Ishikawa (cell line): Measurements from ENCODE around the gene PEDS1.

Experiments used
- CEBPB ChIP-seq: IDR thresholded peaks from 2 replicates; pipeline ENCODE4 v1.6.1; 2012
- EP300 ChIP-seq: IDR thresholded peaks from 2 replicates; pipeline ENCODE4 v1.6.1; 2012; ENCODE audit warnings: borderline replicate concordance
- TF ChIP-seq, protein P1 (sequence below): IDR thresholded peaks from 2 replicates; pipeline ENCODE4 v1.6.1; 2012

DNA sequence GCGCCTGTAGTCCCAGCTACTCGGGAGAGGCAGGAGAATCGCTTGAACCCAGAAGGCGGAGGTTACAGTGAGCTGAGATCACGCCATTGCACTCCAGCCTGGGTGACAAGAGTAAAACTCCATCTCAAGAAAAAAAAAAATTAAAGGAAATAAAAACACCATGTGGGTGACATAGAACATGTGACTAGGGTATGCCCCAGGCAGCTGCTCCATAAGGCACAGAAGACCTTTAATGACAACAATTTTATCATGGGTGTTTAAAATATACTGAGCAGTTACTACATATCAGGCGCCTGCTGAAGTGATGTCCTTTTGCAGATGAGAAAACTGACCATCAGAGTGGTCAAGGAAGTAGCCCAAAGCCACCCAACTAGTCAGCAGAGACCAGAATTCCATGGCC is 8.0 kb downstream of the PEDS1 start:
- TF ChIP-seq EP300: no peak
- no peak for TF ChIP-seq CEBPB
- TF ChIP-seq, protein P1, sequence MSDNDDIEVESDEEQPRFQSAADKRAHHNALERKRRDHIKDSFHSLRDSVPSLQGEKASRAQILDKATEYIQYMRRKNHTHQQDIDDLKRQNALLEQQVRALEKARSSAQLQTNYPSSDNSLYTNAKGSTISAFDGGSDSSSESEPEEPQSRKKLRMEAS: no peak
